HG02870 (cell line): ENCODE results near the gene ADAMTS12.
"Not testable (repeated sequence)": the region's sequence is repeated elsewhere in the genome, so short reads cannot be mapped to it uniquely, and the experiment has no call there.

Experiments used
- ATAC-seq: cut with Tn5 transposase; IDR thresholded peaks from one replicate; pipeline ENCODE4 v1.9.1; 2021; ENCODE audit warnings: mild to moderate bottlenecking, moderate library complexity; ENCODE audit not compliant: unreplicated experiment

Gene ADAMTS12

GRCh38 chr5:33539790-33540189, 352.0 kb downstream of the ADAMTS12 start:
- not testable (repeated sequence) for ATAC-seq

DNA sequence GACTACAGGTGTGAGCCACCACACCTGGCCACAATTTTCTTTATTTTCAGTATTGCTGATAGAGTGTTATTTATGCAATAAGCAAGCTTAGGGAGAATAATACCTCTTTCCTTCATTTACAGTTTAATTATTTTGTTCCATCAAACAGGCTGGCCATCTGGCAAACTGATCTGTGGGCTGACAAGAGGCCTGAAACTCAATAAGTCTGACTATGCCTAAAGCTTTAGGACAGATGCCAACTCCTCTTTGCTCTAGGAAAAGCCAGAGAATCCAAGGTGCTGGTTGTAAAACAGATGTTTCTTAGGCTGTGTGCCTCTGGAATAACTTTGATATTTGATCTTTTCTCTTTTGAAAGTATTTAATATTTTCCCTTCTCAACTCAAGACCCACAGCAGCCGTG, 352.6 kb downstream of the ADAMTS12 start:
- ATAC-seq = no peak

DNA sequence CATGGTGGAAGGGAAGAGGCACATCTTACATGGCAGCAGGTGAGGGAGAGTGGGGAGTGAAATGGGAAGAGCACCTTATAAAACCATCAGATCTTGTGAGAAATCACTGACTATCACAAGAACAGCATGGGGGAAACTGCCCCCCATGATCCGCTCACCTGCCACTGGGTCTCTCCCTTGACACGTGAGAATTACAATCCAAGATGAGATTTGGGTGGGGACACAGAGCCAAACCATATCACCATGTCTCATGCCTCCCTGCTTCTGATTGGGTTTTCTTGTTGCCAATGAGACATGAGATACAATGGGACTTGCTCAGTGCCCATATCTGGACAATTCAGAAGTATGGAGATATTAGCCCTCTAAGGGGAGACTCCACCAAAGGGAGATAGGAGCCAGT, 353.6 kb downstream of the ADAMTS12 start:
- no peak for ATAC-seq

- no peak for ATAC-seq
Observed at GRCh38 chr5:33537240-33537639, 354.6 kb downstream of the ADAMTS12 start.

- no peak for ATAC-seq
Observed at GRCh38 chr5:33536802-33537201, 355.0 kb downstream of the ADAMTS12 start.

DNA sequence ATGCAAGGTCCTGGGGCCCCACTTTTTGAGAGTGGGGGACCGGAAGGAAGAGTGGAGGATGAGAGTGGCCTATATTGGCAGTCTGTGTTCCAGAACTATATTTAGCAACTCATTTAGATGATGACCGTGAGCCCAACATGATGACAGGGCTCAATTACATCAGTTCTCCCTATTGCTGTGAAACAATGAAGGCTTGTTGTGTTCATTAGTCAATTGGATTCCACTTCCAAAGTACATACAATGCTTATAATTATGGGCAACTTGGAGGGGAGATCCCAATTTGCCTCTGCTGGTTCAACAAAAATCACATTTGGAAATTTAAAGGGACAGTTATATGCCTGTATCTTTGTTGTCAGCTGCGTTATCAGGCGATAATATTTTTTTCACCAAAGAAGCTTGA, 360.0 kb downstream of the ADAMTS12 start:
- no peak for ATAC-seq

DNA sequence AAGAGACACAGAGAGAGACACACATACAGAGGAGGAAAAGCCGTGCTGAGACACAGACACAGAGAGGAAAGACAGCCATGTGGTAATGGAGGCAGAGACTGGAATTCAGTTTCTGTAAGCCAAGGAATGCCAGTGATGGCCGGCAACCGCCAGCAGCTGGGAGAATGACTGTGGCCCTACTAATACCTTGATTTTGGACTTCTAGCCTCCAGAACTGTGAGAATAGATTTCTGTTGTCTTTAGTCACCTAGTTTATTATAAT, 360.8 kb downstream of the ADAMTS12 start:
- ATAC-seq = no peak

- ATAC-seq = no peak
Observed at GRCh38 chr5:33530183-33531036, 361.4 kb downstream of the ADAMTS12 start.

- ATAC-seq = no peak
Observed at GRCh38 chr5:33527696-33528095, 364.1 kb downstream of the ADAMTS12 start.

- no peak for ATAC-seq
Observed at GRCh38 chr5:33526755-33527154, 365.0 kb downstream of the ADAMTS12 start.

- no peak for ATAC-seq
Observed at GRCh38 chr5:33524476-33524875, 367.3 kb downstream of the ADAMTS12 start.

DNA sequence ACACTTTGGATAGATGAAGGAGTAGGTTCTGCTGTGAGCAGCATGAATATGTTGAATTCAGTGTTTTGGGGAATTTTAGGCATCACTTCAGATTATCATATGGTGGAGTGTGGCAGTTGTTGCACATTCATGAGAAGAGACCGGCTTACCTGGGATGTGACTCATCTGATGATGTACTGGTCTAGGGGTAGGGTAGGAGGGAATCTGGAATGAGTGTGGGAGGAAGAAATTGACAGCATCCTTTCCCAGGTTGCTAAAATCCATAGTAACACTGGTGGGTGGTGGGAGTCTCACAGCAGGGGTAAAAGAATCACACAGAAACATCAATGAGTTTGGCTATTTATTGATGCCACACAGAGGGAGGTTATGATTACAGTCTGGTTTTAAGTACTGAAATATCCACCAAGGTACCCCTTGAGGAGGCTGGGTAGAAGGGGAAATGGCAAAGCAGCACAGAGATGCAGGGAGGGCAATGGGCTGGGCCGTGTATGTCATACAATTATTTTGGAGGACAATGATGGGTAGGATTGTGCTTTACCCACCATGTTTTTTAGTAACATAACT, 368.5 kb downstream of the ADAMTS12 start:
- ATAC-seq = no peak

- ATAC-seq = no peak
Observed at GRCh38 chr5:33516421-33516820, 375.4 kb downstream of the ADAMTS12 start.

- not testable (repeated sequence) for ATAC-seq
Observed at GRCh38 chr5:33515366-33515765, 376.4 kb downstream of the ADAMTS12 start.

- no peak for ATAC-seq
Observed at GRCh38 chr5:33513462-33514185, 378.2 kb downstream of the ADAMTS12 start.

DNA sequence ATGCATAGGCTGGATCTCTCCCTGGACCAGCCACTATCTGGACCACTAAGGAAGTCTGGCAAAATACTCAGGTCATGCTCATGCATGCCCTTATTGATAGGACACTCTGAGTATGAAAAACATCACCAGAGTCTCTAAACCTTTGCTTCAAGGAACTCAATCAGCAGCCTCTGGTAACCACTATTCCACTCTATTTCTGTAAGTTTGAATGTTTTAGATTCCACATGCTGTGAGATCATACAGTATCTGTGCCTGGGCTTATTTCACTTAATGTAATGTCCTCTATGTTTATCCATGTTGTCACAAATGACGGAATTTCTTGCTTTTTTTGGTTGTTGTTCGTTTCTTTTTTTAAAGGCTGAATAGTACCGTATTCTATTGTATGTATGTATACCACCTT, 382.8 kb downstream of the ADAMTS12 start:
- no peak for ATAC-seq

- ATAC-seq = no peak
Observed at GRCh38 chr5:33507426-33507825, 384.4 kb downstream of the ADAMTS12 start.

- no peak for ATAC-seq
Observed at GRCh38 chr5:33504570-33504969, 387.2 kb downstream of the ADAMTS12 start.

DNA sequence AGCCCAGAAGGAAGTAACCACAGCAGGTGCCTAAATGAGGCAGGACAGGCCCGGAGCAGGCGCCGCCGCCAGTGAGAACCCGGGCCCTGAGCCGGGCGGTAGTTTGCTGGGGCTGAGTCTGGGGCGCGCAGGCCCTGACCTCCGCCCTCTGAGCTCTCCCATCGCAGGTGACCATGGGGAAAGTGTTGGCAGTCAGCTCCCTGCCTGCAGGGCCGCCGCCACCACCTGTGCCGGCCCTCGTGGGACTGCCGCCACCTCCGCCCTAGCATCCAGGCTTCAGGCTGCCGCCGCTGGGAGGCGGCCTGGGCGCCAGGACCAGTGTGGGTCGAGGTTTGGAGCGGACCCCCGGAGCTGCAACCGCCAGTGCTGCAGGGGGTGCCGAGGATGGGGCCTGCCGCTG, 389.9 kb downstream of the ADAMTS12 start:
- ATAC-seq = no peak

- no peak for ATAC-seq
Observed at GRCh38 chr5:33501260-33501659, 390.5 kb downstream of the ADAMTS12 start.

- no peak for ATAC-seq
Observed at GRCh38 chr5:33494466-33494865, 397.3 kb downstream of the ADAMTS12 start.

DNA sequence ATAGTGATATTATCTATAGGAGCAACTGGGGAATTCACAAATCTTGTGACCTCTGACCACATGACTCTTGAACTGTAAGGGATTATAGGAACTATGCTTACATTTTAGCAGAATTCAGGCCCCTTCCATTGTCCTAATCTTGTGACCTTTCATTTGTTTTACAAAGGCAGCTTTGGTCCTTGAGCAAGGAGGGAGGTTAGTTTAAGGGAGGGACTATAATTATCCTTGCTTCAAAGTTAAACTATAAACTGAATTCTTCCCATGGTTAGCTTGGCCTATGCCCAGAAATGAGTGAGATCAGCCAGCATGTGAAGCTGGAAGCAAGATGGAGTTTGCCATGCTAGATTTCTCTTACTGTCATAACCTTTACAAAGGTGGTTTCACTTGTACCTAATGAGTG, 399.8 kb downstream of the ADAMTS12 start:
- no peak for ATAC-seq
